Activated naive CD8-positive, alpha-beta T cell treated with anti-CD3 and anti-CD28 coated beads, Interleukin-2, amount 10 ng/mL, durations not matched to agents 7 days and 5 days (primary cell): Measurements from ENCODE around the gene CCL4L2. TPM values are rescaled to one million over a fixed set of nuclear protein-coding genes. Genes with fewer than 3 reads are reported as not detected.
"Not testable (repeated sequence)": the region's sequence is repeated elsewhere in the genome, so short reads cannot be mapped to it uniquely, and the experiment has no call there.

Experiments
- ATAC-seq: fragments of 150-1000 bp; cut with Tn5 transposase; one replicate; pipeline ENCODE4 v1.10.0; 2021; ENCODE audit warnings: low read depth, moderate library complexity
- POLR2A ChIA-PET: fragments of 350-600 bp; sonication (Branson Sonifier 250); formaldehyde crosslinking; loops from one replicate; lab custom pipeline; 2021; ENCODE audit warnings: antibody characterized with exemption; lab: Charles Lee
- DNase-seq: peaks from one replicate; pipeline ENCODE4 v3.0.0; 2021
- H3K27ac Mint-ChIP-seq: one replicate; pipeline ENCODE4 v1.8.0; 2022; ENCODE audit warnings: mild to moderate bottlenecking, mixed read lengths
- H3K27me3 Mint-ChIP-seq: one replicate; pipeline ENCODE4 v1.8.0; 2022; ENCODE audit warnings: mild to moderate bottlenecking, moderate library complexity, mixed read lengths
- H3K36me3 Mint-ChIP-seq: one replicate; pipeline ENCODE4 v1.8.0; 2021; ENCODE audit warnings: mild to moderate bottlenecking, mixed read lengths
- H3K4me1 Mint-ChIP-seq: one replicate; pipeline ENCODE4 v1.8.0; 2021; ENCODE audit warnings: mixed read lengths
- H3K4me3 Mint-ChIP-seq: one replicate; pipeline ENCODE4 v1.8.0; 2022; ENCODE audit warnings: mild to moderate bottlenecking, moderate library complexity, mixed read lengths
- H3K9me3 Mint-ChIP-seq: one replicate; pipeline ENCODE4 v1.8.0; 2021; ENCODE audit warnings: mixed read lengths
- total RNA-seq, 2 experiments: library from RNA; stranded (reverse); gene quantifications; one replicate each; pipeline ENCODE4 v1.2.3, GENCODE V29; 2021

The CCL4L2 gene
- 1 to 10 TPM; 4.0 to 8.7 TPM for total RNA-seq

GRCh38 chr17:36210439-36211211 is at the start of gene CCL4L2:
Gene CCL4L2, plus strand, starts transcription at chr17:36211063.
- H3K9me3 Mint-ChIP-seq, H3K36me3 Mint-ChIP-seq, DNase-seq, POLR2A ChIA-PET, H3K4me3 Mint-ChIP-seq: not testable (repeated sequence)
- peaks cover 44% of the 10 kb centered on the region for H3K27me3 Mint-ChIP-seq
- H3K4me1 Mint-ChIP-seq: peaks cover 23% of the 10 kb centered on the region
- peak within 1 kb of the TSS; percentile 10 for H3K27ac Mint-ChIP-seq
- peak; percentile 31 for ATAC-seq

GRCh38 chr17:36168836-36169235 is 42.0 kb upstream of the CCL4L2 start:
- H3K4me3 Mint-ChIP-seq, H3K36me3 Mint-ChIP-seq, H3K27me3 Mint-ChIP-seq, ATAC-seq, POLR2A ChIA-PET, DNase-seq, H3K9me3 Mint-ChIP-seq, H3K4me1 Mint-ChIP-seq, H3K27ac Mint-ChIP-seq: not testable (repeated sequence)

GRCh38 chr17:36176536-36176935 is 34.3 kb upstream of the CCL4L2 start, which contains the start of gene TBC1D3B:
Gene TBC1D3B, minus strand, starts transcription at chr17:36176636. Its CDS starts 1,586 bp downstream, at chr17:36175050.
- POLR2A ChIA-PET, H3K27ac Mint-ChIP-seq, H3K4me1 Mint-ChIP-seq, H3K4me3 Mint-ChIP-seq, ATAC-seq, H3K36me3 Mint-ChIP-seq, H3K9me3 Mint-ChIP-seq, DNase-seq: not testable (repeated sequence)
- peaks cover 12% of the 10 kb centered on the region for H3K27me3 Mint-ChIP-seq

- ATAC-seq, H3K4me3 Mint-ChIP-seq, POLR2A ChIA-PET, DNase-seq, H3K9me3 Mint-ChIP-seq, H3K4me1 Mint-ChIP-seq, H3K27ac Mint-ChIP-seq, H3K36me3 Mint-ChIP-seq: not testable (repeated sequence)
- peaks cover 56% of the 10 kb centered on the region for H3K27me3 Mint-ChIP-seq
Measured at GRCh38 chr17:36181446-36182175, 29.3 kb upstream of the CCL4L2 start.

GRCh38 chr17:36182176-36183000 is 28.5 kb upstream of the CCL4L2 start:
- DNase-seq: no peak
- peak overlapping the region; percentile 21 for H3K4me3 Mint-ChIP-seq
- no peaks in the 10 kb centered on the region for H3K4me1 Mint-ChIP-seq
- H3K27me3 Mint-ChIP-seq: peaks cover 63% of the 10 kb centered on the region
- POLR2A ChIA-PET: no interaction called here
- H3K36me3 Mint-ChIP-seq: no peaks in the 10 kb centered on the region
- H3K27ac Mint-ChIP-seq: no peak overlapping the region
- H3K9me3 Mint-ChIP-seq: no peaks in the 10 kb centered on the region
- peak; percentile 10 for ATAC-seq

- Mint-ChIP-seq H3K4me3 (no peak overlapping the region), H3K9me3 (no peaks in the 10 kb centered on the region), H3K27ac (no peak overlapping the region), H3K27me3 (peaks cover 71% of the 10 kb centered on the region), H3K4me1 (peaks cover 7% of the 10 kb centered on the region), H3K36me3 (no peaks in the 10 kb centered on the region)
- POLR2A ChIA-PET: no interaction called here
- ATAC-seq (peak; percentile 44), DNase-seq (no peak)
Measured at GRCh38 chr17:36183001-36183971, 27.6 kb upstream of the CCL4L2 start.

GRCh38 chr17:36184023-36184765 is 26.7 kb upstream of the CCL4L2 start:
- H3K36me3 Mint-ChIP-seq: no peaks in the 10 kb centered on the region
- H3K4me1 Mint-ChIP-seq: peaks cover 14% of the 10 kb centered on the region
- H3K27me3 Mint-ChIP-seq: peaks cover 71% of the 10 kb centered on the region
- no peak for DNase-seq
- no peak for ATAC-seq
- H3K4me3 Mint-ChIP-seq: peak overlapping the region; percentile 18
- H3K27ac Mint-ChIP-seq: no peak overlapping the region
- POLR2A ChIA-PET: interaction anchor here (0.6 kb wide), 1 partner anchor 372 kb away, joined by 4 read pairs; no protein-coding TSS in a partner anchor
- no peaks in the 10 kb centered on the region for H3K9me3 Mint-ChIP-seq

GRCh38 chr17:36185416-36185815 is 25.4 kb upstream of the CCL4L2 start:
- POLR2A ChIA-PET: no interaction called here
- Mint-ChIP-seq H3K4me3 (no peak overlapping the region), H3K27me3 (peaks cover 73% of the 10 kb centered on the region), H3K4me1 (peaks cover 17% of the 10 kb centered on the region), H3K9me3 (no peaks in the 10 kb centered on the region), H3K27ac (no peak overlapping the region), H3K36me3 (no peaks in the 10 kb centered on the region)
- ATAC-seq (no peak), DNase-seq (no peak)

- DNase-seq, H3K4me3 Mint-ChIP-seq, ATAC-seq, H3K9me3 Mint-ChIP-seq, POLR2A ChIA-PET, H3K27ac Mint-ChIP-seq, H3K36me3 Mint-ChIP-seq: not testable (repeated sequence)
- Mint-ChIP-seq H3K4me1 (peaks cover 19% of the 10 kb centered on the region), H3K27me3 (peaks cover 73% of the 10 kb centered on the region)
Measured at GRCh38 chr17:36186810-36187763, 23.8 kb upstream of the CCL4L2 start.

- DNase-seq, ATAC-seq, H3K9me3 Mint-ChIP-seq, H3K4me3 Mint-ChIP-seq, H3K36me3 Mint-ChIP-seq, H3K27ac Mint-ChIP-seq, POLR2A ChIA-PET: not testable (repeated sequence)
- Mint-ChIP-seq H3K4me1 (peaks cover 27% of the 10 kb centered on the region), H3K27me3 (peaks cover 75% of the 10 kb centered on the region)
Measured at GRCh38 chr17:36187943-36188665, 22.8 kb upstream of the CCL4L2 start.
